ENCODE measurements around the gene TMEM163.
A peak's percentile ranks its signal among the peaks of the same experiment; 100 is the strongest.
"Not testable (repeated sequence)": the region's sequence is repeated elsewhere in the genome, so short reads cannot be mapped to it uniquely, and the experiment has no call there.

TMEM163 gene

GRCh38 chr2:134576478-134576877 lies 142.3 kb downstream of the TMEM163 start:
- DNase-seq (ENCODE audit: low spot score), result no peak

- DNase-seq (ENCODE audit: low spot score), result no peak
These were observed 142.9 kb downstream of the TMEM163 start for GRCh38 chr2:134575888-134576287.

GRCh38 chr2:134574611-134575330 lies 144.0 kb downstream of the TMEM163 start:
- no peak for DNase-seq (ENCODE audit: low spot score)

GRCh38 chr2:134573724-134574123 lies 145.1 kb downstream of the TMEM163 start:
- no peak for DNase-seq (ENCODE audit: low spot score)

GRCh38 chr2:134573085-134573370 lies 145.8 kb downstream of the TMEM163 start:
- no peak for DNase-seq (ENCODE audit: low spot score)

GRCh38 chr2:134572314-134573084 lies 146.3 kb downstream of the TMEM163 start:
- DNase-seq (ENCODE audit: low spot score), result no peak

- no peak for DNase-seq (ENCODE audit: low spot score)
These were observed 148.1 kb downstream of the TMEM163 start for GRCh38 chr2:134570676-134571075.

- no peak for DNase-seq (ENCODE audit: low spot score)
These were observed 150.4 kb downstream of the TMEM163 start for GRCh38 chr2:134568413-134568812.

- DNase-seq (ENCODE audit: low spot score), result no peak
These were observed 151.1 kb downstream of the TMEM163 start for GRCh38 chr2:134567666-134568065.

GRCh38 chr2:134564955-134565354 lies 153.8 kb downstream of the TMEM163 start:
- not testable (repeated sequence) for DNase-seq (ENCODE audit: low spot score)

- no peak for DNase-seq (ENCODE audit: low spot score)
These were observed 154.3 kb downstream of the TMEM163 start for GRCh38 chr2:134564549-134564948.

GRCh38 chr2:134558208-134558830 lies 160.5 kb downstream of the TMEM163 start:
- no peak for DNase-seq (ENCODE audit: low spot score)

- no peak for DNase-seq (ENCODE audit: low spot score)
These were observed 163.4 kb downstream of the TMEM163 start for GRCh38 chr2:134555411-134555810.

GRCh38 chr2:134553657-134554056 lies 165.1 kb downstream of the TMEM163 start:
- DNase-seq (ENCODE audit: low spot score), result no peak

GRCh38 chr2:134550566-134551164 lies 168.1 kb downstream of the TMEM163 start:
- DNase-seq (ENCODE audit: low spot score), result no peak

- DNase-seq (ENCODE audit: low spot score), result peak; percentile 12
These were observed 169.7 kb downstream of the TMEM163 start for GRCh38 chr2:134549104-134549503.

- DNase-seq (ENCODE audit: low spot score), result no peak
These were observed 177.8 kb downstream of the TMEM163 start for GRCh38 chr2:134540990-134541389.

- DNase-seq (ENCODE audit: low spot score), result no peak
These were observed 178.8 kb downstream of the TMEM163 start for GRCh38 chr2:134539981-134540380.

- no peak for DNase-seq (ENCODE audit: low spot score)
These were observed 181.1 kb downstream of the TMEM163 start for GRCh38 chr2:134537702-134538101.

GRCh38 chr2:134537121-134537520 lies 181.7 kb downstream of the TMEM163 start:
- DNase-seq (ENCODE audit: low spot score), result no peak

- DNase-seq (ENCODE audit: low spot score), result no peak
These were observed 182.5 kb downstream of the TMEM163 start for GRCh38 chr2:134536296-134536695.

GRCh38 chr2:134532537-134532936 lies 186.3 kb downstream of the TMEM163 start:
- DNase-seq (ENCODE audit: low spot score), result no peak

GRCh38 chr2:134527381-134527780 lies 191.4 kb downstream of the TMEM163 start:
- DNase-seq (ENCODE audit: low spot score), result no peak
